Loucy (cell line): Measurements from ENCODE around the gene H2BK1.

Experiments
- H2AFZ ChIP-seq: fragments of 200-600 bp; sonication (generic); 2 replicates; pipeline ENCODE4 v1.6.0; 2016; ENCODE audit warnings: antibody characterized with exemption, mild to moderate bottlenecking, low read length, moderate library complexity
- H3F3A ChIP-seq: fragments of 200-600 bp; 2 replicates; pipeline ENCODE4 v1.6.0; 2016; ENCODE audit warnings: antibody characterized with exemption, low read depth, mild to moderate bottlenecking
- H3K27me3 ChIP-seq: fragments of 200-600 bp; sonication (generic); 2 replicates; pipeline ENCODE4 v1.6.1; 2014; ENCODE audit warnings: low read length, mild to moderate bottlenecking; ENCODE audit not compliant: insufficient read depth, poor library complexity, severe bottlenecking
- H3K36me3 ChIP-seq: fragments of 200-600 bp; sonication (generic); 2 replicates; pipeline ENCODE4 v1.6.1; 2016; ENCODE audit warnings: low read length; ENCODE audit not compliant: insufficient read depth
- H3K4me1 ChIP-seq: fragments of 200-600 bp; sonication (generic); 2 replicates; pipeline ENCODE4 v1.5.1; 2014; ENCODE audit warnings: low read length, mild to moderate bottlenecking; ENCODE audit not compliant: insufficient read depth, poor library complexity, severe bottlenecking
- H3K4me2 ChIP-seq: fragments of 200-600 bp; sonication (generic); 2 replicates; pipeline ENCODE4 v1.6.0; 2014; ENCODE audit warnings: antibody characterized with exemption, low read length, low read depth, mild to moderate bottlenecking; ENCODE audit not compliant: poor library complexity, severe bottlenecking
- H3K4me3 ChIP-seq: fragments of 200-600 bp; sonication (generic); 2 replicates; pipeline ENCODE4 v1.5.1; 2014; ENCODE audit warnings: low read length, mild to moderate bottlenecking, mixed read lengths; ENCODE audit not compliant: poor library complexity, severe bottlenecking
- H3K79me2 ChIP-seq: fragments of 200-600 bp; sonication (generic); 2 replicates; pipeline ENCODE4 v1.6.1; 2014; ENCODE audit warnings: low read length; ENCODE audit not compliant: insufficient read depth
- H3K9ac ChIP-seq: fragments of 200-600 bp; sonication (generic); 2 replicates; pipeline ENCODE4 v1.6.0; 2014; ENCODE audit warnings: mild to moderate bottlenecking, low read depth, low read length, moderate library complexity; ENCODE audit not compliant: poor library complexity, severe bottlenecking
- H3K9me2 ChIP-seq: fragments of 200-600 bp; sonication (generic); replicated peaks from 2 replicates; pipeline ENCODE4 v1.6.1; 2016; ENCODE audit warnings: low read depth, low read length, mixed read lengths
- H3K9me3 ChIP-seq: fragments of 200-600 bp; sonication (generic); 2 replicates; pipeline ENCODE4 v1.6.1; 2014; ENCODE audit warnings: mild to moderate bottlenecking, antibody characterized with exemption, low read length, low read depth; ENCODE audit not compliant: insufficient read depth
- H4K20me1 ChIP-seq: fragments of 200-600 bp; sonication (generic); 2 replicates; pipeline ENCODE4 v1.6.0; 2014; ENCODE audit warnings: antibody characterized with exemption, low read length, mild to moderate bottlenecking; ENCODE audit not compliant: insufficient read depth, poor library complexity, severe bottlenecking
- CTCF ChIP-seq: fragments of 200-600 bp; sonication (generic); conservative IDR thresholded peaks from 2 replicates; pipeline ENCODE4 v1.5.1; 2014; ENCODE audit warnings: mild to moderate bottlenecking, antibody characterized with exemption, low read length
- EZH2phosphoT487 ChIP-seq: fragments of 200-600 bp; IDR thresholded peaks from 2 replicates; pipeline ENCODE4 v1.6.1; 2018; ENCODE audit warnings: antibody characterized with exemption, mild to moderate bottlenecking, moderate library complexity, borderline replicate concordance

H2BK1 gene

DNA sequence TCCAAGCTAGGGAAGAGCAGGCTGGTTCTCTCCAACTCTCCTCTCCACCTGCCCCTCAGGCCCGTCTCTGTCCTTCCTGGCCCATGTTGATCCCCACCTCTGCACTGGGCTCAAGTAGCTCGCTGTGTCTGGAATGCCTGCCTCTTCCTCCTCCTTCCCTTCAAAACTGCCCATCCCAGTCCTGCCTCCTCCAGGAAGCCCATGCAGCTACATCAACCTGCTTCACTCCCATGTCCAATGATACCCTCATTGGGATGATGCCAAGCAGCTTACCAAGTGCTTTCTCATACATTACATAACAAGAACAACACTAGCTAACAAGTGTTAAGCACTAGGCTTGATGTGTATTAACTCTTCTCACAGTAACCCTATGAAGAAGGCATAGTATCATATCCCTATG is 31.5 kb downstream of the H2BK1 start:
- Histone ChIP-seq H3K9me3 (no peaks in the 10 kb centered on the region), H3K4me2 (no peak overlapping the region), H3K27me3 (no peaks in the 10 kb centered on the region), H3K36me3 (no peaks in the 10 kb centered on the region), H2AFZ (no peak overlapping the region), H3F3A (no peaks in the 10 kb centered on the region), H3K4me1 (no peaks in the 10 kb centered on the region), H3K79me2 (no peaks in the 10 kb centered on the region), H4K20me1 (no peaks in the 10 kb centered on the region), H3K4me3 (no peak overlapping the region), H3K9me2 (no peaks in the 10 kb centered on the region), H3K9ac (no peak overlapping the region)
- TF ChIP-seq CTCF (no peak), EZH2phosphoT487 (no peak)

- Histone ChIP-seq H3F3A (no peaks in the 10 kb centered on the region), H3K36me3 (no peaks in the 10 kb centered on the region), H3K4me1 (no peaks in the 10 kb centered on the region), H3K9me3 (no peaks in the 10 kb centered on the region), H2AFZ (no peak overlapping the region), H4K20me1 (no peaks in the 10 kb centered on the region), H3K9ac (no peak overlapping the region), H3K27me3 (no peaks in the 10 kb centered on the region), H3K4me2 (no peak overlapping the region), H3K9me2 (no peaks in the 10 kb centered on the region), H3K4me3 (no peak overlapping the region), H3K79me2 (no peaks in the 10 kb centered on the region)
- TF ChIP-seq CTCF: no peak
- TF ChIP-seq EZH2phosphoT487: no peak
Observed at GRCh38 chr7:151178236-151178635, 32.1 kb downstream of the H2BK1 start.

GRCh38 chr7:151177310-151177709 is 33.0 kb downstream of the H2BK1 start:
- Histone ChIP-seq H3F3A (no peaks in the 10 kb centered on the region), H3K9ac (no peak overlapping the region), H3K36me3 (no peaks in the 10 kb centered on the region), H3K9me3 (no peaks in the 10 kb centered on the region), H3K27me3 (no peaks in the 10 kb centered on the region), H2AFZ (no peak overlapping the region), H3K4me2 (no peak overlapping the region), H3K4me3 (no peak overlapping the region), H3K79me2 (no peaks in the 10 kb centered on the region), H3K4me1 (no peaks in the 10 kb centered on the region), H4K20me1 (no peaks in the 10 kb centered on the region), H3K9me2 (no peaks in the 10 kb centered on the region)
- no peak for TF ChIP-seq EZH2phosphoT487
- TF ChIP-seq CTCF: no peak
